Loucy (cell line): ENCODE results near the gene PINK1.
A peak's percentile ranks its signal among the peaks of the same experiment; 100 is the strongest.

Experiments
- H2AFZ ChIP-seq: fragments of 200-600 bp; sonication (generic); 2 replicates; pipeline ENCODE4 v1.6.0; 2016; ENCODE audit warnings: antibody characterized with exemption, mild to moderate bottlenecking, low read length, moderate library complexity
- H3F3A ChIP-seq: fragments of 200-600 bp; 2 replicates; pipeline ENCODE4 v1.6.0; 2016; ENCODE audit warnings: antibody characterized with exemption, low read depth, mild to moderate bottlenecking
- H3K27me3 ChIP-seq: fragments of 200-600 bp; sonication (generic); 2 replicates; pipeline ENCODE4 v1.6.1; 2014; ENCODE audit warnings: low read length, mild to moderate bottlenecking; ENCODE audit not compliant: insufficient read depth, poor library complexity, severe bottlenecking
- H3K36me3 ChIP-seq: fragments of 200-600 bp; sonication (generic); 2 replicates; pipeline ENCODE4 v1.6.1; 2016; ENCODE audit warnings: low read length; ENCODE audit not compliant: insufficient read depth
- H3K4me1 ChIP-seq: fragments of 200-600 bp; sonication (generic); 2 replicates; pipeline ENCODE4 v1.5.1; 2014; ENCODE audit warnings: low read length, mild to moderate bottlenecking; ENCODE audit not compliant: insufficient read depth, poor library complexity, severe bottlenecking
- H3K4me2 ChIP-seq: fragments of 200-600 bp; sonication (generic); 2 replicates; pipeline ENCODE4 v1.6.0; 2014; ENCODE audit warnings: antibody characterized with exemption, low read length, low read depth, mild to moderate bottlenecking; ENCODE audit not compliant: poor library complexity, severe bottlenecking
- H3K4me3 ChIP-seq: fragments of 200-600 bp; sonication (generic); 2 replicates; pipeline ENCODE4 v1.5.1; 2014; ENCODE audit warnings: low read length, mild to moderate bottlenecking, mixed read lengths; ENCODE audit not compliant: poor library complexity, severe bottlenecking
- H3K79me2 ChIP-seq: fragments of 200-600 bp; sonication (generic); 2 replicates; pipeline ENCODE4 v1.6.1; 2014; ENCODE audit warnings: low read length; ENCODE audit not compliant: insufficient read depth
- H3K9ac ChIP-seq: fragments of 200-600 bp; sonication (generic); 2 replicates; pipeline ENCODE4 v1.6.0; 2014; ENCODE audit warnings: mild to moderate bottlenecking, low read depth, low read length, moderate library complexity; ENCODE audit not compliant: poor library complexity, severe bottlenecking
- H3K9me2 ChIP-seq: fragments of 200-600 bp; sonication (generic); replicated peaks from 2 replicates; pipeline ENCODE4 v1.6.1; 2016; ENCODE audit warnings: low read depth, low read length, mixed read lengths
- H3K9me3 ChIP-seq: fragments of 200-600 bp; sonication (generic); 2 replicates; pipeline ENCODE4 v1.6.1; 2014; ENCODE audit warnings: mild to moderate bottlenecking, antibody characterized with exemption, low read length, low read depth; ENCODE audit not compliant: insufficient read depth
- H4K20me1 ChIP-seq: fragments of 200-600 bp; sonication (generic); 2 replicates; pipeline ENCODE4 v1.6.0; 2014; ENCODE audit warnings: antibody characterized with exemption, low read length, mild to moderate bottlenecking; ENCODE audit not compliant: insufficient read depth, poor library complexity, severe bottlenecking
- CTCF ChIP-seq: fragments of 200-600 bp; sonication (generic); conservative IDR thresholded peaks from 2 replicates; pipeline ENCODE4 v1.5.1; 2014; ENCODE audit warnings: mild to moderate bottlenecking, antibody characterized with exemption, low read length
- EZH2phosphoT487 ChIP-seq: fragments of 200-600 bp; IDR thresholded peaks from 2 replicates; pipeline ENCODE4 v1.6.1; 2018; ENCODE audit warnings: antibody characterized with exemption, mild to moderate bottlenecking, moderate library complexity, borderline replicate concordance

Gene PINK1

GRCh38 chr1:20630729-20631128 is 2.5 kb upstream of the PINK1 start:
- no peak overlapping the region for H3K4me3 ChIP-seq
- no peaks in the 10 kb centered on the region for H3F3A ChIP-seq
- H2AFZ ChIP-seq = no peak overlapping the region
- H3K79me2 ChIP-seq = no peaks in the 10 kb centered on the region
- no peaks in the 10 kb centered on the region for H3K36me3 ChIP-seq
- H4K20me1 ChIP-seq = no peaks in the 10 kb centered on the region
- H3K9me2 ChIP-seq = no peaks in the 10 kb centered on the region
- H3K9ac ChIP-seq = no peak overlapping the region
- no peaks in the 10 kb centered on the region for H3K27me3 ChIP-seq
- no peaks in the 10 kb centered on the region for H3K4me1 ChIP-seq
- TF ChIP-seq EZH2phosphoT487 = no peak
- H3K9me3 ChIP-seq = 0 out of 2 replicates have a peak, but pooled peaks cover 3% of the 10 kb centered on the region
- no peak overlapping the region for H3K4me2 ChIP-seq

GRCh38 chr1:20632386-20632785 is 872 bp upstream of the PINK1 start:
- no peaks in the 10 kb centered on the region for H3K27me3 ChIP-seq

GRCh38 chr1:20634065-20634593 is 871 bp downstream of the PINK1 start:
- Histone ChIP-seq H3K4me2 (peak overlapping the region; percentile 90), H3K4me1 (no peaks in the 10 kb centered on the region), H3K9me2 (no peaks in the 10 kb centered on the region), H3K4me3 (peak overlapping the region; percentile 87), H3K9ac (peak overlapping the region; percentile 73), H3K36me3 (no peaks in the 10 kb centered on the region), H3F3A (no peaks in the 10 kb centered on the region), H3K9me3 (no peaks in the 10 kb centered on the region), H4K20me1 (no peaks in the 10 kb centered on the region), H3K27me3 (no peaks in the 10 kb centered on the region), H3K79me2 (no peaks in the 10 kb centered on the region), H2AFZ (peak overlapping the region; percentile 95)
- TF ChIP-seq CTCF (no peak), EZH2phosphoT487 (no peak)

More at GRCh38 chr1:20632386-20632785, 872 bp upstream of the PINK1 start:
- Histone ChIP-seq H2AFZ (peak overlapping the region; percentile 52; the same call in 1 of the 2 replicates), H3K36me3 (no peaks in the 10 kb centered on the region), H3K4me1 (no peaks in the 10 kb centered on the region), H3K9me2 (no peaks in the 10 kb centered on the region), H3K79me2 (no peaks in the 10 kb centered on the region), H3K9ac (no peak overlapping the region), H3K4me3 (no peak overlapping the region), H4K20me1 (no peaks in the 10 kb centered on the region), H3F3A (no peaks in the 10 kb centered on the region), H3K4me2 (no peak overlapping the region), H3K9me3 (0 out of 2 replicates have a peak, but pooled peaks cover 3% of the 10 kb centered on the region)
- no peak for TF ChIP-seq CTCF
- no peak for TF ChIP-seq EZH2phosphoT487

- Histone ChIP-seq H3K79me2 (no peaks in the 10 kb centered on the region), H3F3A (no peaks in the 10 kb centered on the region), H3K9me3 (no peaks in the 10 kb centered on the region), H4K20me1 (no peaks in the 10 kb centered on the region), H3K4me1 (no peaks in the 10 kb centered on the region), H3K9me2 (no peaks in the 10 kb centered on the region), H2AFZ (peak overlapping the region; percentile 95), H3K36me3 (no peaks in the 10 kb centered on the region), H3K27me3 (no peaks in the 10 kb centered on the region), H3K9ac (peak overlapping the region; percentile 73), H3K4me2 (peak overlapping the region; percentile 90), H3K4me3 (peak overlapping the region; percentile 87)
- no peak for TF ChIP-seq CTCF
- TF ChIP-seq EZH2phosphoT487 = no peak
Observed at GRCh38 chr1:20634594-20635084, 1.4 kb downstream of the PINK1 start.
